Measurements from ENCODE around the gene GRIA3.

- TF ChIP-seq CTCF (IDR thresholded peaks at IDR 0.05; ENCODE audit: low read length) = no peak
- no peak for TF ChIP-seq EZH2 (IDR thresholded peaks at IDR 0.05; ENCODE audit: borderline replicate concordance, low read length)
These were observed 98.2 kb downstream of the GRIA3 start for GRCh38 chrX:123282241-123282640.
